CD4-positive, alpha-beta T cell treated with Interleukin-17A for 4 hours (primary cell): ENCODE measurements around the gene SSR3.
"Not testable (repeated sequence)": the region's sequence is repeated elsewhere in the genome, so short reads cannot be mapped to it uniquely, and the experiment has no call there.

ENCODE experiments used
- DNase-seq: peaks from one replicate; pipeline ENCODE4 v3.0.0-alpha.2; 2020; ENCODE audit warnings: mixed read lengths

SSR3 gene

DNA sequence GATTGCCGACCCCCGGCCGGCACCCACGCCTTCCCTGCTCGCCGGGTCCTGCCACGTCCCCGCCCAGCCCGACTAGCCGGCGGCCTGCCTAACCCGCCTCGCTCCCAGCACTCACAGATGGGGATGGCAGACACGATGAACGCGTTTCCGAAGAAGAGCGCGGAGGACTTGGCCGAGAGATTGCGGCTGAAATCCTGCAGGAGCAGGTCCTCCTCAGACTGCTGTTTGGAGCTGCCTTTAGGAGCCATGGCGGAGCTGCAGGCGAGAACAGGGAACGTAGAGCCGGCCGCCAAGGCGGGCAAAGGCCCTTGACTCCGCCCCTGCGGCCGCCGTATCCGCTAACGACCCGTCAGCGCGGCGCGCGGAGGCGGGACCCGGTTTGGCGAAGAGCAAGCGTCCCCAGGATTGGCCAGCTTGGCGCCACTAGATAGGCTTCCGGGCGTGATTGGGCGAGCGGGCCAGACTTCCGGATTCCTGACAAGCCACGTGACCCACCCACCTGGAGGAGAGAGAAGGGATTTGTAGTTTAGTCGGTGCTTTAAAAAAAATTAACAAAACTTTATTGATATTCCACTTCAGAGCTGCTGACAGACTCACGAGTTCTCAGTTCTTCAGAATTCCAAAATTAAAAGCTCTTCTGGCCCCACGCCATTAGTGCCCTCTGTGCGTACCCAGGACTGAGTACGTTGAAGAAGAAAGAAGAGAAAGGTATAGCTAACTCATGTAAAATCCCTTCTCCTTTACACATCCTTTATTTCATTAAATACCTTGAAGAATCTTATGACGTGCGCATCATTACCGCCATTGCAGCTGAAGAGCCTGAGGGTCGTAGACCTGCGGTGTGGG is at the start of gene SSR3:
TSS of gene SSR3 (minus strand) at position 276 of the 846 bp plus-strand sequence. CDS start at position 248, 28 bp downstream.
- DNase-seq: peak; percentile 99

DNA sequence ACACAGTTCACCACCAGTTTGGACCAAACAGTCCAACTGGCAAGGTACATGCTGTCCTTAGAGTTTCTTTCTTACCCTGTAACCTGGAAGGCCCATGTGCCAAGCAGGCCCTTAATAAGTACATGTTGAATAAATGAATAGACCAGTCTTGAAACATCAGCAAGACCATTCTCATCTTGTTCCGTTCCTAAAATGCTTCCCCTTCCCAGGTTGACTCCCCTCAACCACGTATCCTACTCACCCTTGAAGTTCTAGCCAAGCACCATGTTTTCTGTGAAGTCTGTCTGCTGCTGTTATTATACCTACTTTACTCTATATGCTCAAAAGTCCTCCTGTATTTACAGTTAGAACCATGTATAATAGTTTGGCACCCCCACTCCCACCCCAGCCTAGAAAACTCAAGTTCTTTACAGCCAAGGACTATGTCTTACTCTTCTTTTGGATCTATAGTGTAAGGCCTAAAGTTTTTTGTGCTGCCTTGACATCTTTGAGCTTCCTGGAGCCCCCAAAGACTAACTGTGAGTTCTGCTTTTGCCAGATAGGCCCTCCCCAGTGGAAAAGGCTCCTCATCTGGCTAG is 49.2 kb upstream of the SSR3 start:
- no peak for DNase-seq

DNA sequence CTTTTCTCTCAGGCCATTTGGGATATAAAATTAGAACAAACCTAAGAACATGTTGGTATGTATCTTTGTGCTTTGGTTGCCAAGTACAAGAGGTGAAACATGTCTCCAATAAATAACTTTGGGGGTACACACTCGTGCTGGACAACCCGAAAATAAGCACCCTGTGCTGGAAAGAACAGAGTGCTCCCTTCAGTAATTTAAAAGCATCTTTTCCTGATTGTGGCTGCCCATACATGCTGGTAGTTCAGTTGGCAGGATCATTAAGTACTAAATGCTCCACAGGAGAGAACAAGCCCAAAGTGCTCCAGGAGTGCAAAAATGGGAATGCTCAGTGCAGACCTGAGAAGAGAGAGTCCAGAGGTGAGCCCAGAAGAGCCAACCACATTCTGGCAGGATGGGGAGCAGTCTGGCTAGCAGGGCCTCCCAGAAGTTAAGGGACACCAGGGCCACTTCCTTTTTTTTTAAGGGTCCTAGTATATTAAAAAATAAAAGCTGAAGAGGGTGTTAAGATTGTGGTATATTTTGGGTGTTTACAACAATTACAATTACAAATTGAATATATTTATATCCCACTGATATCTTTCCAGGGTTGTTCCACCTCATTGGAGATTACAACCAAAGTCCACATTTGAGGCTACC is 48.6 kb upstream of the SSR3 start:
- no peak for DNase-seq

DNA sequence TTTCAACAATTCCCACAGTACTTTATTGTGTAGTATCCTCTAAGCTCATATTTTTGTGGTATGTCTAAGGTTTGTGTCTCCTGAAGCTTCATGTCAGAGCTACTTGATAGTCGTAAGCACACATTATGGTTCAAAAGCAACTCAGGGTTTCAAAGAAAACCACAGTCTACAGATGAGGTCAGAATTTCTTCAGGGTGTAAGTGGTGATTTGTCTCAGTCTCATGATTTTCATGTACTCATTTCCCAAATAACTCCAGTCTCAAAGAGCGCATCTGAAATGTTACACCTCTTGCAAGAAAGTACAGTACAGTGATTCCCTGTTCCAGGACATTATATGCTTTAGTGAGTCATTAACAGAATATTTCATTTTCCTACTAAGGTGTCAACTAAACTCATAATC is 47.5 kb upstream of the SSR3 start:
- DNase-seq: no peak

DNA sequence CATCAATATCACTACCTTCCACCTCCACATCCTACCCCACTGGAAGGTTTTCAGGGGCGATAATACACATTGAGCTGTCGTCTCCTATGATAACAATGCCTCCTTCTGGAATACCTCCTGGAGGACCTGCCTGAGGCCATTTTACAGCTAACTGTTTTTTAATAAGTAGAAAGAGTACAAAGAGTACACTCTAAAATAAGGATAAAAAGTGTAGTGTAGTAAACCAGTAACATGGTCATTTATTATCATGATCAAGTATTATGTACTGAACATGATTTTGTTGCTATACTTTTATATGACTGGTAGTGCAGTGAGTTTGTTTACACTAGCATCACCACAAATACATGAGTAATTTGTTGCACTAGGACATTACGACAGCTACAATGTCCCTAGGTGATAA is 46.6 kb upstream of the SSR3 start:
- DNase-seq: no peak

DNA sequence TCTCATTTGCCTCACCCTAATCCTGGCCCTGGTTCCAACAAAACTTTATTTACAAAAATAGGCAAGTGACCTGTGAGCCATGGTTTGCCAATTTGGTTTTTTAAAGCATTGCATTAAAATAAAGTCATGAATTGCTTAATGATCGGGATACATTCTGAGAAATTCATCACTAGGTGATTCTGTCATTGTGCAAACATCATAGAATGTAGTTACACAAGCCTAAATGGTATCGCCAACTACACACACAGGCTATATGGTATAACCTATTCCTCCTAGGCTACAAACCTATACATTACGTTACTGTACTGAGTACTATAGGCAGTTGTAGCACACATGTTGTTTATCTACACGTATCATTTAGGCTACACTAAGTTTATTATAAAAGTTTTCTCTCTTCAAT is 45.9 kb upstream of the SSR3 start:
- DNase-seq: no peak

DNA sequence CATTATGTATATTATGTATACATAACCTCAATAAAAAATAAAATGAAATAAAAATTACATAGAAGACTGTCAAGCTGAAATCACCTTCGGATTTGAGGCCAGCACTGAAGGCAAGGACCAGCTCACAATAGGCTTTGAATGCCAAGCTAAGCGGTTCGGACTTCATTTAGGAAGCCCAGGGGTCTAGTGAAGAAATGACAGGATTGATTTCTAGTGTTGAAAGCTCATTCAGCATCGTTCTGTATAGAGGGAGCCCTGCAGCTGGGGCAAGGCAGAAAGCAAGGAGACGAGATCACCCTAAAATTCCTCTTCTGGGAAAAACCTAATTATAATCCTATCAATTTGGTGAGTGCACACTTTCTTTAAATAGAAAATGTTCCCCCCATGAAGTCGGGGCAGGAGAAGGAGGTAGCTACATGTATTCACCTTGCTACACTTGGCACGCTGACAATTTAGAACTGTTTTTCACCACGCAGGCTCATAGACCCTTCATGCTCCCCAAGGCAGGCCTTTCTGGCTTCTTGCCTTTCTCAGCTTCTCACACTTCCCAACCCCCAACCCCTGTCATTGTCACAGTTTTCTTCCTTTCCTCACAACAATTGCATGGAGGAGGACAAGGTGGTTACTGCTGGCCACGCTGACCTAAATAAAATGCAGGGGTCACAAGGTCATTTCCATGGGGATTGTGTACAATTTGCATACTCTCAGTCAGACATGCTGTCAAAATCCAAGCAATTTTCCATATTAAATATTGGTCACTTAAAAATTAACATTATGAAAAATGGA is 44.4 kb upstream of the SSR3 start:
- no peak for DNase-seq

DNA sequence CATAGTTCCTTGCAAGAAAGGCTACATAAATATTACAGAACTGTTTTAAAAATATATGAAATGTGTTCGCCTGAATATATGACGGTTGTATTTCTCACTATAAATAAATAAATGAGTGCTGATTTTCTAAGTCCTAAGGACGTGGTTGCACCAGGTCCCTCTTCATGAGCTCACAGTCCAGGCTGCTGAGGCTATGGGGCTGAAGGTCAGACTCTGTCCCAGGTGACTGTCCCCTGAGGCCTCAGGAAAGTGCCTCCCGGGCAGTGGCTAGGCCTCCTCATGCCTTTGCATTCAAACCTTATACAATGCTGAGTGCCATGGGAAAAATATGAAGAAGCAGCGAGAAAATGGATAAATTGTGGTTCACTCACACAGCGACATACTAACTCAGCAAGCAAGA is 43.5 kb upstream of the SSR3 start:
- no peak for DNase-seq

DNA sequence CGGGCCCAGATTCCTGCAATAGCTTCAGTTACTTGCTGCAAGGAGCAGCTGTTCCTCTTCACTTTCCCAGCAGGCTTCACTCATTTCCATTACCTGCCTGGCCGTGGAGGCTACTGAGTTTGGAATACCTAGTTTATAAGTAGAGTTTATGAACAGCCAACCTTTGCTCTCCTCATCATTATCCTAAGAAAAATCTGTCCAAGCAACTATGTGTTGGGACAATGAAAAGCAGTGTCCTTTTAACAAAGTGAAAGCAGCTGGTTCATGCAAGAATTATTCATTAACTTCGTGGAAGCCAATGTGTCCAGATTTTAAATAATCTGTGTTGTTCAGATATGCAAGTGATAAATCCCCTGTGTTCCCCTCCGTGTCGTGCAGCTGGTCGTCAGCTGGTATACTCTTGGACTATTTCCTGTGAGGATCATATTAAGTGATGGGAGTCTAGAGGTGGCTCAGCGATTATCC is 39.3 kb upstream of the SSR3 start:
- no peak for DNase-seq

DNA sequence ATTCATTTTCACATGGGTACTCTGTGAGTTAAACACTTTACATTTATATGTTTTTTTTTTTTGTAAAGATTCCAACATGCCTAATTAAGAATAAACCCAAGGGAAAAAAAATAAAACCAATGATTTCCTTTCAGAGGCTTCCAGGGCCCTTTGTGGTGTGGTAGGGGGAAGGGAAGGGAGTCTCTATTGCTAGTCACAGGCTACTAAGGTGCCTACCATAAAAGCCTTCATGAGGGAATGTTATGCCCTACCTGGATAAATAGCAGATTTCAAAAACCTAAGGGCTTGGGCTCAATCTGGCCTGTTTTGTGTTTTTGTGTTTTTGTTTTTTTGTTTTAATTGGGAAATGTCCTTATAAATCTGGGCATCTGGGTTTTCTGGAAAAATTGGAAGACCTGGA is 38.9 kb upstream of the SSR3 start:
- no peak for DNase-seq

DNA sequence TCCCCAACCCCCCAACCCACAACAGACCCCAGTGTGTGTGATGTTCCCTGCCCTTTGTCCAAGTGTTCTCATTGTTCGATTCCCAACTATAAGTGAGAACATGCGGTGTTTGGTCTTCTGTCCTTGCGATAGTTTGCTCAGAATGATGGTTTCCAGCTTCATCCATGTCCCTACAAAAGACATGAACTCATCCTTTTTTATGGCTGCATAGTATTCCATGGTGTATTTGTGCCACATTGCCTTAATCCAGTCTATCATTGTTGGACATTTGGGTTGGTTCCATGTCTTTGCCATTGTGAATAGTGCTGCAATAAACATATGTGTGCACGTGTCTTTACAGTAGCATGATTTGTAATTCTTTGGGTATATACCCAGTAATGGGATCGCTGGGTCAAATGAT is 34.9 kb upstream of the SSR3 start:
- DNase-seq: not testable (repeated sequence)

DNA sequence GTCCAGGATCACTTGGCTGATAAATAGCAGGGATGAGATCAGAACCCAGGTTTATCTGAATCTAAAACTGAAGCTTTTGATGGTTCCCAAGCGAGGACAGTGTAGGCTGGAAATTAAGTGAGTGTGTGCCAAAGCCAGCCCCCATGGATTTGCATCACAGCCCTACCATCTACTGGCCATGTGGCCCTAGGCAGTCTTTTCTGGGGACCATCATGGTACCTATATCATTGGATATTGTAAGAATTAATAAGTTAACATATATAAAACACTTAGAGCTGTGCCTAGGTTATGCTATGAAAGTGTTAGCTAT is 32.8 kb upstream of the SSR3 start:
- DNase-seq: no peak

DNA sequence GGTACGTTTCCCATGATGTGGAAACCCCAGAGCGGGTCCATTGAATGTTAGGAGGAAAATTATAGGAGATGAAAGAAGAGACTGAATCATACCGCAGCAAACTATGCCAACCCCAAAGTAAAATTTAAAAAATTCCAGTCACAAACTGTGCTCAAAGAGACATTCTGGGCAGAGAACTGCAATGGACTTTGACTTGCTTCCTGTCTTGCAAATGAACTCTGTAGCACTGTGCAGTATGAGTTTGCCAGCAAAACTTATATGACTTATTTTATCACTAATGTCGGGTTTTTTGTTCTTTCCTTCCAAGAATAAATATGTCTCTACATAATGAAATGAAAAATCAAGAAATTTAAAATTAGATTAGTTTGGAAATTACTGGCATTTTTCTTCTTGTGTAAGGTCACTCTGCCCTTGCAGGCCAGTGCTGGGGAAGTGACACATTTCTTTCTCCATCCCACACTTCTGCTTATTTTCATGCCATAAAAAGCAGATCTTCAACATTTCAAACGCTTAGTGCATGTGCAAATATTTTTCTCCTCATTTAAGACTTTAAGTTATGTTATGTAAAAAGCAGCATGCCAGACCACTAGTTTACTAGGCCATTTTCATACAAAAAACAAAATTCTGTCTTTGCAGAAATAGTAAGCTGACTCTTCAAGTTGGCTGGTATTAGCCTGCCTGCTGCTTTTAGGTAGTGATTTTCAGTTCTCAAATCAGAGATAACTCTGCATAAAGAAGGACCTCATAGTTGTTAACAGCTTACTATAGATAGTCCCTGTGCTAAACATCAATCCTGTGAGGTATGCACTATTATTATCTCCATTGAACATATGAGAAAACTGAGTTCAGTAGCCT is 32.2 kb upstream of the SSR3 start:
- no peak for DNase-seq

DNA sequence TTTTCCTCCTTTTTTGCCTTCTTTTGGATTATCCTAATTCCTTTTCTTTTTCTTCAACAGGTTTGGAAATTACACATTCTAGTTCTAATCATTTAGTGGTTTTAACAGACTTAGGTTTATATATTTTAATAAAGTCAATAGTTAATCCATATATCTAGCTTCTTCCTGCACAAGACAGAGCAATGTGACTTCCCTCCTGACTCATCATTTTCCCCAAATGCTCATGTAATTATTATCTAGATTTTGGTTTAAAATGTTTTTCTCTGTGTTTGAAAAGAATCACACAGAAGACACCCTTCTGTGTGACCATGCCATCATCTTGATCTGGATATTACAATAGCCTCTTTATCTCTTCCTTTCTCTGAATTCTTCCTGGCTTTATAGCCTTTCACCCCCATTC is 28.6 kb upstream of the SSR3 start:
- DNase-seq: no peak

DNA sequence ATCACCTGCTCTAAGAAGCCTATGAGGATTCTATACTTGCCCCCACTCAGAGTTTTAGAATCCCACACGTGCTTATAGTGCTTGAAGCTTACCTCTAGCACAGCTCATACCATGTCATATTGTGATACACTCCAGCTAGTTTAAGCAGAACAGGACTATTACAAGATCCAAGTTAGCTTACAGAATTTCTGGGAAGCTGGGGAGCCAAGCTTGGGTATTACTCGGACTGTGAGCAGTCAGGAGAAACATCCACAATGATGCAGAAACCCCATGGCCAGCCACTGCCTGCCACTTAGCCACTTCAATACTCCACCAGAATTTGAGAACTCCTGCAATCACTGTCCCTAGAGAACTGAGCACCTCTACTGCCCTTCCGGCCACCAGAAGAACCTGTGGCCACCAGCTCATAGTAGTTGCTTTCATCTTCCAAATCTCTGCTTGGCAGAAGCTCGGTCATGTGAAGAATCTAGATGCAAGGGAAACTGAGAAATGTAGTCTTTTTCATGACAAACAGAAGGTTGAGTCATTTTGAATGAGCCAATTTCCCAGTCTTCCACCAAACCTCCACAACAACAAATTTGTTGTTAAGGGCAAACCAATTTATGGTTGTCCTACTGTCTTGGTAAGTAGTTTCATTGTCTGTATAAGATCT is 27.7 kb upstream of the SSR3 start:
- no peak for DNase-seq

DNA sequence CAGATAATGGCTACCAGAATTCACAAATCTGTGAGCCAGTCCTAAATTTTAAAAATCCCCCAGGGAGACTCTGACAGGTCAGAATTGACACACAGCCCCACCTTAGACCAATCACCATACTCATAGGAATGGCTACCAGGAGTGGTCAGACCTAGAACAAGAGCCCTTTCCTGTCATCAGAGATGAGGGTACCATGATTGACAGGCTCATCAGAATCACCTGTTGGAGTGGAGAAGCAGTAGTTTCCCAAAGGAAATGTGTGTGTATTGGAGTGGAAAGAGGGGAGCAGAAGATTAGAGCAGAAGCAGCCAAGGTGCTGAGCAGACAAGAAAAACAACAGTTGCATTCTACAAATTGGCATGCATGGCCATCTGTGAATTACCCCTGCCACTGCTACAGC is 27.0 kb upstream of the SSR3 start:
- DNase-seq: no peak

DNA sequence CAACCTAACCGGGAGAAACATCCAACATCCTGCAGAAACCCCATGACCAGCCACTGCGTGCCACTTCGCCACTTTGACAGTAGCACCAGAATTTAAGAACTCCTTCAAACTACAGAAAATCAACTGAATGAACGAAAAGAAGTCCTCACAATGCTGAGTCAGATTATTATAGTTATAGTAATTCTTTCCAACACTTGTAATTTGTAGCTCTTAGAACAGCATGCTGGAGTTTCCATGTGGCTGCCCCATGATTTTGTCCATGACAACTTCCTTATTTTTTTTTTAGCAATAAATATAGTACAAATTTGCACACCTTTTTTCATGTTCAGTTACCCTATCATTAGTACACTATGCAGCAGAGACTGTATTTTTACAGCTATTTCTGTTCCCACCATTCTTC is 26.1 kb upstream of the SSR3 start:
- no peak for DNase-seq

DNA sequence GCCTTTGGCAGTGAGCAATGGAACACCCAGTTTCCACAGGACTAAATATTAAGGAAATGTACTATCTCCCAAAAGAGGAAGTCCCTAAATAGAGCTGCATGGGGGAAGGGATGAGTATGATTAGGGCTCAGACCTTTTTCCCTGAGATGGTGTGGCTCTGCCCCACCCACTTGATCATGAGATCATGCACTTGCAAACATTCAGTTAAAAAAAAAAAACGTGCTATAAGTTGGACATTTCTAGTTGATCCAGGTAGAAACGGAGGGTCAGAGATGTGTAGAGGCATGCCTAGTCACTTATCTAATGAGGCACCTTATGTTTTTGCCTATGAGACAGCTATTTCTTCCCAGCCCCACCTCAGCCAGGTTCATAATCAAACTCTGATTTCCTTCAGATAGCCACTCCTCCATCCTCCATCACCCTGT is 24.5 kb upstream of the SSR3 start:
- DNase-seq: no peak

DNA sequence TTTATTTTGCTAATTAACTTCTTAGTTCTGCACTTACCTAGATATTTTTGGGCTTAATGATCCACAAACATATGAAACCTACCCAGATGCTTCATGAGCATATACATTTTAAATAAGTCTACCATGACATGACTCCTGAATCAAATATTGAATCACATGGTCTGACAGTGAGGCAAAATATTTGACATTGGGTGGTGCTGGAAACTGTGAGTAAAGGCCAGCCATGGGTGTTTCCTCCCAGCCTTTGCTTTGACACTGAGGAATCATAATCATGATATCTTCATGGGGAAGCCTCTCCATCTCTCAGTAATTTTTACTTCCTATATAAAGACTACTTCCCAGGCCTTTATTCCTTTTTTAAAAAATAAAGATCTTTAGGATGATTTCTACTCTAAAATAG is 22.8 kb upstream of the SSR3 start:
- DNase-seq: no peak

DNA sequence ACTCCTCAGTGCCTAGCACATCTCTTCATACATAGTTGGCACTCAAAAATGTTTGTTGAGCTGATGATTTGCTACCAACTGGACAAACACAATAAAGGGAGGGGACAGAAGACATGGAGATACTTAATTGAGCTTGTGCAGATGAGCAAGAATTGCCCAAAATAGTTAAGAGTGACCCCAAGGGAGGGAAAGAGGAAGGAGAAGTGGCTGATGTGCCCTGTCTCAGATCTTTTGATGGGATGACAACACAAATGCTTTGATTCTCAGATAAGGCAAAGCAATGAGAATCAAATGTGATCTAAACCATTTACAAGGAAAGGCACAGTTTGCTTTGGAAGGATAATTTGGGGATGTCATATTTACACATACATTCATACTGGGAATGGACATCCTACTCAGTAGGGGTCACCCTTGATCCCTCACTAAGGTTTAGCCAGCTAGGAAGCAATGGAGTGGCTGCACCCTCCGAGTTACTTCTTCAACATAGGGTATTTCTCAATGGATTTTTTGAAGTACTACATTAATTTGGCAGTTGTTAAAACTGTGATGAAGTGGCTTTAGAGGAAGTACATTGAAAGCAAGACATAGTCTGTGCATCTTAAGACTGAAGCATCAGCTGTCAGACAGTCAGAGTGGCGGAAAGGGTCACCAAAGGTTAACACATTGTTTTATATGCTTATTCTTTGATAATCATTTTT is 21.9 kb upstream of the SSR3 start:
- no peak for DNase-seq

DNA sequence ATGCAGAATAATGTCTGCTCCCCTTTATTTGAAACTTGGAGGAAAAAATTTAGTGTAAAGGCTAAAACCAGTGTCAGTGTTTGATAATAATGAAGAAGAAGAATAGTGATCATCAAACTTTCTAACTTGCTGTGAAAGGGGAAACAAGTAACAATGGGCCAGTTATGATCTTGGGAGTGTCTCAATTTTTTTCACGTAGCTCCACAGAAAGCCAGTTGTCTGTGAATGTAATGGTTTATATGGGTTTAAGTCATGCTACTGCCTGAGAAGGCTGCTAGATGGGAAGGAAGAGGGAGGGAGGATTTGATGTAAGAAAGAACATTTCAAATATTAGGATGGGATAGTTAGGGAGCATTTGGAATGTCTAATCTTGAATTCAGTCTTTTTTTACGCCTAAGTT is 21.1 kb upstream of the SSR3 start:
- DNase-seq: no peak
